GM18498 (cell line): ENCODE data around the gene FBLN5.
A peak's percentile ranks its signal among the peaks of the same experiment; 100 is the strongest.

ENCODE experiments used
- ATAC-seq: cut with Tn5 transposase; IDR thresholded peaks from one replicate; pipeline ENCODE4 v1.9.1; 2021; ENCODE audit warnings: mild to moderate bottlenecking, moderate library complexity; ENCODE audit not compliant: unreplicated experiment

FBLN5 gene

DNA sequence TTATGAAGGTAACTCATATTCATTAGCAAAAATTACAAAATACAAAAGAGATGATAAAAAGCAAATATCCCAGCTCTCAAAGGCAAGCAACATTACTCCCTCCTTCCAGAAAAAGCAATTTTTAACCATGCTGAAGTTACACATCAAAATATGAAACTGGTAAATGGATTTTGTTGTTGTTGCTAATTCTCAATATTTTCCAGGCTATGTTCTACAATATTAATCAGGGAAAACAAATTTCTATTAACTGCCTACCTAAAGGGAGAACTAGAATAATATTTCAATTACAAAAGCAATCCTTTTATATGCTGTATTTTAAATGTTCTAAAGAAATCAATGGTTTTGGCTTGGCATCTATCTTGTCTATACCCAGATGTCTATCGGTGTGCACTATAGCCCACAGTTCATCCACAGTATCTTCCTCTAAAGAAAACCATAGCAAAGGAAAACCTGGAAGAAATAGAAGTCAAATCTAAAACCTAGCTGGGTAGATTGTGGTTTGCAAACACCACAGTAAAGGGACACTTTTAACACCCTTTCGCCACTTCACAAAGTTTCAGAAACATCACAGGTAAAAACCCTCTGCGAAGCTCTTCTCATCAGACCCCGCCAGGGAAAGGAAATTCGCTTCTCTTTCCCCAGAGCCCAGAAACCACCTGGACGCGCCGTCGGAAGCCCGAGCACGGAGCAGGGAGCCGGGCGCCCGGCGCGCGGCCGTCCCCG lies 112.1 kb downstream of the FBLN5 start:
- ATAC-seq, result no peak

DNA sequence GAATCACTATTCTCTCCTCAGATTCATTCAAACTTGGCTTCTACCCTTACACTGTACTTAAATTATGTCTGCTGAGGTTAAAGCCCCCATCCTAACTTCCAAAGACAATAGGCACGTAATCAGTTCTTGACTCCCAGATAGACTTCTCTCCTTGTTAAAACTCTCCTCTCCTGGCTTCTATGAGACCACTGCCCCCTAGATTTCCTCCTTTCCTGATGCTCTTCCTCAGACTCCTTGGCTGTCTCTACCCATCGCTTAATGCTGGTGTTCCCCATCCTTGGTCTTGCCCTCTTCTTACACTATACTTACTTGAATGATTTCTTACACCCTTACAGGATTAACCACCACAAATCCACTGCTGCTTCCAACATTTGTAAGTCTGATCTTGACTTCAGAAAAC lies 112.9 kb downstream of the FBLN5 start:
- no peak for ATAC-seq

DNA sequence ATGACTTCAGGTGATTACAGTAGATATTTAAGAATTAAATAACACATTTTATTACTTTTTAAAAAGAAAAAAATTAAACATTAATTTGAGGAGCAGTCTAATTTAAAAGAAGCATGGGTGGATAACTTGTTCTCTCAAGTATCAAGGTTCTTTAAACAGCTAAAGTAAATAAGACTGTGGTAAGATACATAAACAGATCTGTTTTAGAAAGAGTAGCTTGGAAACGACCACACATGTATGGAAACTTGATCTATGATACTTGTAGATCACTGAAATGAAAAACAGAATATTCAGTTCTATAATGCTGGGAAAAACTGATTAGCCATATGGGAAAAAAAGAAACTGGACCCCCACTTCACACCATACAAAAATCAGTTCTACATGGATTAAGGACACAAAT lies 116.2 kb downstream of the FBLN5 start:
- ATAC-seq, result no peak

DNA sequence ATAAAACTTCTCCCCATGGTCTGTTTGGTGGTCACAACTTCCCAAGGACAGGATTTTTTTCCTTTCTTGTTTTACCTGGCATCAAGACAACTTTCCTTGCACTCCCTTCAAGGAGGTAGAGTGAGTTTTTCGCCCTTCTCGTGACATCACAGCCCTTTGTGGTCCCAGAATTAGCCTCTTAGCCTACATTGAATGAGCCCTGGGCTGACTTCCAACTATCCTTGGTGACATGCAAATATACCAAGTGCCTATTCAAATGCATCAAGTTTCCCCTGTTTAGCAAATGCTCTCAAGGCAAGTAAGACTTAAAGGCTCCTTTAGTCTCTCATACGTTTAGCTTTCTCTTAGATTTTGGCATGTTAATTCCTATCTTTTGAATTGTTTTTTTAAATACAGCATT lies 116.7 kb downstream of the FBLN5 start:
- ATAC-seq, result peak; percentile 89

DNA sequence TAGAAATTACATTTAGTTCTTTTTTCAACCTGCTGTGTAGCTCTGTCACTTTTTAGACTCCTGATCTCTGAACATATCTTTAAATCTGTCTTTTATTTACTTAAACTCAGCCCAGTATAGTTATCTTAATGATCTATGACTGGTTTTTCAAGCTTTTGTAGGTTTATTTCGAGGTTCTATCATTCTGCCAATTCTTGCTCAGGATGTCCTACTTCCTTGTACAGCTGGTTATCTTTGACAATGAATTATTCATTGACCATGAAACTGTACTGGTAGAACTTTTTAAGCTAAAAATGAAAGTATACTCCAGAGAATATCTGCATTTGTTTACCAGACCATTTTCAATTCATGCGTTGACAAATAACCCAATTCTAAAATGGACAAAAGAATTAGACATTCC lies 118.0 kb downstream of the FBLN5 start:
- no peak for ATAC-seq

DNA sequence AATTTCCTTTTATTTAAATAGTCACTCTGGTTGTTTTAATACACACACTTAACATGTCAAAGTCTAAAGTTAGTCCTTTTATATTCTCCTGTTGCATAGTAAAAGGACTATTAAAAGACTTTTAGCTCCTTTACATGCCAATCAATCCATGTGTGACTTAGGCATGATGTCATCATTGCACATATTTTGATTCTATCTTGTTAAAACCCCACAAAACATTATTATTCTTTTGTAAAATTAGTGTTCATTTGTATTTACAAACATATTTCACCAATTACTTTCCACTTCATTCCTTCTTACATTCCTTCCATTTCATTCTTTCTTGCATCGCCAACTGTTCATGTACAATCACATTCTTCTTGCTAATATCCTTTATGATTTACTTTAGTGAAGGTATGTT lies 119.7 kb downstream of the FBLN5 start:
- no peak for ATAC-seq
